KMS-11 (cell line): ENCODE data around the gene PLET1.

Experiments
- H2AFZ ChIP-seq: fragments of 200-600 bp; sonication (generic); 2 replicates; pipeline ENCODE4 v1.6.1; 2016; ENCODE audit warnings: antibody characterized with exemption, mixed run types, low read depth
- H3K27ac ChIP-seq: fragments of 200-600 bp; sonication (generic); 2 replicates; pipeline ENCODE4 v1.6.1; 2016; ENCODE audit warnings: mild to moderate bottlenecking, mixed run types
- H3K27me3 ChIP-seq: fragments of 200-600 bp; sonication (generic); 2 replicates; pipeline ENCODE4 v1.6.1; 2017; ENCODE audit warnings: mild to moderate bottlenecking, low read depth, mixed run types, moderate library complexity; ENCODE audit not compliant: insufficient read depth
- H3K36me3 ChIP-seq: fragments of 200-600 bp; sonication (generic); 2 replicates; pipeline ENCODE4 v1.6.1; 2017; ENCODE audit warnings: mild to moderate bottlenecking, mixed run types; ENCODE audit not compliant: insufficient read depth
- H3K4me1 ChIP-seq: fragments of 200-600 bp; sonication (generic); 2 replicates; pipeline ENCODE4 v1.6.1; 2016; ENCODE audit warnings: mild to moderate bottlenecking, low read depth, mixed run types; ENCODE audit not compliant: poor library complexity, severe bottlenecking
- H3K4me2 ChIP-seq: fragments of 200-600 bp; sonication (generic); 2 replicates; pipeline ENCODE4 v1.7.0; 2016; ENCODE audit warnings: mild to moderate bottlenecking, mixed run types
- H3K4me3 ChIP-seq: fragments of 200-600 bp; sonication (generic); IDR thresholded peaks from 2 replicates; pipeline ENCODE4 v1.6.1; 2017; ENCODE audit warnings: low read depth, low read length, mixed read lengths; ENCODE audit not compliant: insufficient read depth
- H3K79me2 ChIP-seq: fragments of 200-600 bp; sonication (generic); 2 replicates; pipeline ENCODE4 v1.6.1; 2016; ENCODE audit warnings: low read depth, mixed run types; ENCODE audit not compliant: insufficient read depth
- H3K9ac ChIP-seq: fragments of 200-600 bp; sonication (generic); 2 replicates; pipeline ENCODE4 v1.6.1; 2016; ENCODE audit warnings: mild to moderate bottlenecking, mixed run types
- H4K20me1 ChIP-seq: fragments of 200-600 bp; sonication (generic); 2 replicates; pipeline ENCODE4 v1.6.1; 2016; ENCODE audit warnings: mild to moderate bottlenecking, mixed run types; ENCODE audit not compliant: insufficient read depth
- TF ChIP-seq, protein P1 (sequence below): fragments of 200-600 bp; sonication (generic); conservative IDR thresholded peaks from 2 replicates; pipeline ENCODE4 v1.6.1; 2017; ENCODE audit warnings: low read depth, mild to moderate bottlenecking, antibody characterized with exemption, low read length, moderate library complexity, mixed read lengths

PLET1 gene

GRCh38 chr11:112223754-112224532 is 36.7 kb downstream of the PLET1 start:
- Histone ChIP-seq H4K20me1 (no peaks in the 10 kb centered on the region), H3K4me1 (peaks cover 8% of the 10 kb centered on the region), H2AFZ (no peak overlapping the region), H3K27ac (no peak overlapping the region), H3K36me3 (no peaks in the 10 kb centered on the region), H3K79me2 (peaks cover 5% of the 10 kb centered on the region; the same call in 1 of the 2 replicates), H3K4me2 (no peak overlapping the region), H3K27me3 (no peaks in the 10 kb centered on the region), H3K9ac (no peak overlapping the region), H3K4me3 (no peak overlapping the region)
- TF ChIP-seq, protein P1, sequence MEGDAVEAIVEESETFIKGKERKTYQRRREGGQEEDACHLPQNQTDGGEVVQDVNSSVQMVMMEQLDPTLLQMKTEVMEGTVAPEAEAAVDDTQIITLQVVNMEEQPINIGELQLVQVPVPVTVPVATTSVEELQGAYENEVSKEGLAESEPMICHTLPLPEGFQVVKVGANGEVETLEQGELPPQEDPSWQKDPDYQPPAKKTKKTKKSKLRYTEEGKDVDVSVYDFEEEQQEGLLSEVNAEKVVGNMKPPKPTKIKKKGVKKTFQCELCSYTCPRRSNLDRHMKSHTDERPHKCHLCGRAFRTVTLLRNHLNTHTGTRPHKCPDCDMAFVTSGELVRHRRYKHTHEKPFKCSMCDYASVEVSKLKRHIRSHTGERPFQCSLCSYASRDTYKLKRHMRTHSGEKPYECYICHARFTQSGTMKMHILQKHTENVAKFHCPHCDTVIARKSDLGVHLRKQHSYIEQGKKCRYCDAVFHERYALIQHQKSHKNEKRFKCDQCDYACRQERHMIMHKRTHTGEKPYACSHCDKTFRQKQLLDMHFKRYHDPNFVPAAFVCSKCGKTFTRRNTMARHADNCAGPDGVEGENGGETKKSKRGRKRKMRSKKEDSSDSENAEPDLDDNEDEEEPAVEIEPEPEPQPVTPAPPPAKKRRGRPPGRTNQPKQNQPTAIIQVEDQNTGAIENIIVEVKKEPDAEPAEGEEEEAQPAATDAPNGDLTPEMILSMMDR = no peak

- Histone ChIP-seq H2AFZ (no peak overlapping the region), H3K4me2 (no peak overlapping the region)
- TF ChIP-seq, protein P1 = no peak
Observed at GRCh38 chr11:112223121-112223520, 37.5 kb downstream of the PLET1 start.

GRCh38 chr11:112222303-112222702 is 38.4 kb downstream of the PLET1 start:
- Histone ChIP-seq H3K4me2 (no peak overlapping the region), H3K4me1 (peaks cover 4% of the 10 kb centered on the region), H3K79me2 (peaks cover 5% of the 10 kb centered on the region; the same call in 1 of the 2 replicates), H3K9ac (no peak overlapping the region), H3K27me3 (no peaks in the 10 kb centered on the region), H3K4me3 (no peak overlapping the region), H3K36me3 (no peaks in the 10 kb centered on the region), H4K20me1 (no peaks in the 10 kb centered on the region), H2AFZ (no peak overlapping the region), H3K27ac (no peak overlapping the region)
- TF ChIP-seq, protein P1 = no peak

More at GRCh38 chr11:112223121-112223520, 37.5 kb downstream of the PLET1 start:
- H3K4me3 ChIP-seq = no peak overlapping the region
- H4K20me1 ChIP-seq = no peaks in the 10 kb centered on the region
- H3K27me3 ChIP-seq = no peaks in the 10 kb centered on the region
- no peak overlapping the region for H3K9ac ChIP-seq
- peaks cover 8% of the 10 kb centered on the region for H3K4me1 ChIP-seq
- H3K79me2 ChIP-seq = peaks cover 5% of the 10 kb centered on the region; the same call in 1 of the 2 replicates
- no peaks in the 10 kb centered on the region for H3K36me3 ChIP-seq
- no peak overlapping the region for H3K27ac ChIP-seq

DNA sequence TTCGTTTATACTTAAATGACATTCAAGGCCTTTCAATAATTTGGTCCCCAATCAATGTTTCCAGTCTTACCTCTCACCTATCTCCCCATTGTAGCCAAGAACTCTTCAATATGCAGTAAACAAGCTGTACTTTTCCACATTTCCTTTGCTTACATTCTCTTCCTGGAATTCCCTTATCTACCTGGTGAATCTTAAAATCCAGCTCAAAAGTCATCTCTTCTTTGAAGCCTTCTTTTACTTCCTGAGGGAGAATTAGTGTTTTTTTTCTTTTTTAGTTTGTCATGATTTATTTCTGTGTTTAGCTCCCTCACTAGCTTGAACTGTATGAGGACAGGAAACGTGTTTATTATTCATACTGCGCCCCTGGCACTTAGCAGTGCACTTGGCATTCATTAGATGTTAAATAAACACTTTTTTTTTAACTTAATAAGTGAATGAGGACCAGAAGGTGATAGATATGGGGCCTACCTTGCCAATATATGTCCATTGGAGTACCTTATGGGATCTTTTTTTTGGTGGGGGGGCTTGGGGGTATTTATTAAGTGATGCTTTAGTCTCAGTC is 39.3 kb downstream of the PLET1 start:
- TF ChIP-seq, protein P1 = no peak
- Histone ChIP-seq H4K20me1 (no peaks in the 10 kb centered on the region), H2AFZ (no peak overlapping the region), H3K4me3 (no peak overlapping the region), H3K9ac (no peak overlapping the region), H3K4me2 (no peak overlapping the region), H3K4me1 (no peaks in the 10 kb centered on the region), H3K27me3 (no peaks in the 10 kb centered on the region), H3K36me3 (no peaks in the 10 kb centered on the region), H3K27ac (no peak overlapping the region), H3K79me2 (no peaks in the 10 kb centered on the region)
